ENCODE results near the gene EHF. TPM values are rescaled to one million over a fixed set of nuclear protein-coding genes. Genes with fewer than 3 reads are reported as not detected.

Gene EHF
- total and polyA plus RNA-seq, 2 donors (not counting 1 experiment from before 2014, with no cell fraction given) = 0.51 TPM; not detected in 1

DNA sequence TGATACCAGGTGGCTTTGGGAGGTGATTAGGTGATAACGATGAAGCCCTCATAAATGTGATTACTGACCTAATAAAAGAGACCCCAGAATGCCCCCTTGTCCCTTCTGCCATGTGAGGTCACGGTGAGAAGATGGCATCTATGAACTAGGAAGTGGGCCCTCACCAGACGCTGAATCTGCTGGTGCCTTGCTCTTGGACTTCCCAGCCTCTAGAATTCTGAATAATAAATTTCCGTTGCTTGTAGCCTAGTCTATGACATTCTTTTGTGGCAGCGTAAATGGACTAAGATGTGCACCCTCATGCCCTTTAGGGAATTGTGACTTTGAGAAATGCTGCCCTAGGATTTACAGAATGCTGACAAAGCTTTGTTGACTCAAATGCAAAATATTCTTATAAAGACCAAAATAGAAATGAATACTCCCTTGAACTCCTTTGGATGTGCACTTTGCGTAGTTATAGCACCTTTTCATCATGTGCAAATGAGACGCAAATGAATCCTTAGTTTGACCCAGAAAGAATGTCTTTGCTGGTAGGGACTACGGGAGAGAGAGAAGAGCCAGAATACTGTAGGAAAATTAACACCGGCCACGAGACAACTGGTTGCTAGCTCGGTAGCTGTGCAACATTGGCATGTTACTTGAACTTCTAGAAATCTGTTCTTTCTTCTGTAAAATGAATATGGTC is 24.8 kb upstream of the EHF start:
- Histone ChIP-seq H3K27me3 (ENCODE audit: control insufficient read depth, insufficient read depth, low read length) (no peaks in the 10 kb centered on the region), H3K79me2 (ENCODE audit: control insufficient read depth, insufficient read depth, low read length) (no peaks in the 10 kb centered on the region), H2AFZ (ENCODE audit: low read length) (no peak overlapping the region), H3K4me2 (ENCODE audit: extremely low read depth, insufficient read depth, low read length) (no peak overlapping the region), H3K9ac (ENCODE audit: insufficient read depth, low read length) (no peak overlapping the region), H3K27ac (ENCODE audit: insufficient read depth, low read length) (no peak overlapping the region), H3K4me3 (replicated peaks in 1 of 4; ENCODE audit: control extremely low read depth in 1 of 4, insufficient read depth in 1 of 4, low read depth in 3 of 4, low read length in 4 of 4) (no peak overlapping the region), H3K9me3 (ENCODE audit: control insufficient read depth, insufficient read depth, low read depth, low read length) (no peaks in the 10 kb centered on the region), H3K4me1 (ENCODE audit: control insufficient read depth, extremely low read depth, insufficient read depth, low read length) (peaks cover 19% of the 10 kb centered on the region), H4K20me1 (ENCODE audit: control insufficient read depth, extremely low read depth, insufficient read depth, low read length) (no peaks in the 10 kb centered on the region), H3K36me3 (ENCODE audit: control insufficient read depth, insufficient read depth, low read length) (no peaks in the 10 kb centered on the region)
- TF ChIP-seq, protein P1, sequence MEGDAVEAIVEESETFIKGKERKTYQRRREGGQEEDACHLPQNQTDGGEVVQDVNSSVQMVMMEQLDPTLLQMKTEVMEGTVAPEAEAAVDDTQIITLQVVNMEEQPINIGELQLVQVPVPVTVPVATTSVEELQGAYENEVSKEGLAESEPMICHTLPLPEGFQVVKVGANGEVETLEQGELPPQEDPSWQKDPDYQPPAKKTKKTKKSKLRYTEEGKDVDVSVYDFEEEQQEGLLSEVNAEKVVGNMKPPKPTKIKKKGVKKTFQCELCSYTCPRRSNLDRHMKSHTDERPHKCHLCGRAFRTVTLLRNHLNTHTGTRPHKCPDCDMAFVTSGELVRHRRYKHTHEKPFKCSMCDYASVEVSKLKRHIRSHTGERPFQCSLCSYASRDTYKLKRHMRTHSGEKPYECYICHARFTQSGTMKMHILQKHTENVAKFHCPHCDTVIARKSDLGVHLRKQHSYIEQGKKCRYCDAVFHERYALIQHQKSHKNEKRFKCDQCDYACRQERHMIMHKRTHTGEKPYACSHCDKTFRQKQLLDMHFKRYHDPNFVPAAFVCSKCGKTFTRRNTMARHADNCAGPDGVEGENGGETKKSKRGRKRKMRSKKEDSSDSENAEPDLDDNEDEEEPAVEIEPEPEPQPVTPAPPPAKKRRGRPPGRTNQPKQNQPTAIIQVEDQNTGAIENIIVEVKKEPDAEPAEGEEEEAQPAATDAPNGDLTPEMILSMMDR (conservative IDR thresholded peaks at IDR 0.05 in 1 of 2, IDR thresholded peaks at IDR 0.05 in 1 of 2; ENCODE audit: low read depth in 1 of 2, low read length in 2 of 2) = no peak
- no peak for TF ChIP-seq EZH2 (IDR thresholded peaks at IDR 0.05; ENCODE audit: low read length, missing control alignments)
- DNase-seq (ENCODE audit: low read depth in 2 of 2) = no peak

DNA sequence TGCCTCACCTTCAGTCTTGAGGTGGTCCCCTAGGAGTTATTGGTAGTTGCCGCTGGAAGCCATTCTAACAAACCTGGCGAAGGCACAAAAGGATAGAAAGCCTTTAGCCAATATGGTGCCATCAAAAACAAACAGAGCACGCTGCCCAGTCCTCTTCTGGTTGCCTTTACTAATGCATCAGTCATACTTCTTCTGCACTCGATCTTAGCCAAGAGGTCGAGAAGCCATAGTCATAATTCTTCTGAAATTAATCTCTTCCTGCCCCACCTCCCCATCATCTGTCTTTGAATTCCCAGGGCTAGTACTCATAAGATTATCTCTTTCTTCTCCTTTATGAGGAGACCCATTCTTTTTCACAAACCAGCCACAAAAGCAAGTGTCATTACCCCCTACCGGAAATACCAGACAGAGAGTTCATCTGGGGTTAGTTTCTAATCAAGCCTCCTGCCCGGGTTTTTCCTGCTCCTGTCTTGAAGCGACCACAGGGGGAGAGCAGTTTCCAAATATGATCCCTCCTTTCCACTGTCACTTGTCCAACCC is 21.4 kb upstream of the EHF start:
- Histone ChIP-seq H3K4me3 (replicated peaks in 1 of 4; ENCODE audit: control extremely low read depth in 1 of 4, insufficient read depth in 1 of 4, low read depth in 3 of 4, low read length in 4 of 4) (no peak overlapping the region), H2AFZ (ENCODE audit: low read length) (no peak overlapping the region), H3K9ac (ENCODE audit: insufficient read depth, low read length) (no peak overlapping the region), H3K36me3 (ENCODE audit: control insufficient read depth, insufficient read depth, low read length) (no peaks in the 10 kb centered on the region), H3K27ac (ENCODE audit: insufficient read depth, low read length) (peak overlapping the region; percentile 28), H3K79me2 (ENCODE audit: control insufficient read depth, insufficient read depth, low read length) (no peaks in the 10 kb centered on the region), H3K4me2 (ENCODE audit: extremely low read depth, insufficient read depth, low read length) (peak overlapping the region; percentile 20), H3K27me3 (ENCODE audit: control insufficient read depth, insufficient read depth, low read length) (no peaks in the 10 kb centered on the region), H3K9me3 (ENCODE audit: control insufficient read depth, insufficient read depth, low read depth, low read length) (no peaks in the 10 kb centered on the region), H4K20me1 (ENCODE audit: control insufficient read depth, extremely low read depth, insufficient read depth, low read length) (no peaks in the 10 kb centered on the region), H3K4me1 (ENCODE audit: control insufficient read depth, extremely low read depth, insufficient read depth, low read length) (peaks cover 19% of the 10 kb centered on the region)
- TF ChIP-seq EZH2 (IDR thresholded peaks at IDR 0.05; ENCODE audit: low read length, missing control alignments) = no peak
- TF ChIP-seq, protein P1 (conservative IDR thresholded peaks at IDR 0.05 in 1 of 2, IDR thresholded peaks at IDR 0.05 in 1 of 2; ENCODE audit: low read depth in 1 of 2, low read length in 2 of 2) = no peak
- DNase-seq (ENCODE audit: low read depth in 2 of 2) = peak; percentile 54 to 92

DNA sequence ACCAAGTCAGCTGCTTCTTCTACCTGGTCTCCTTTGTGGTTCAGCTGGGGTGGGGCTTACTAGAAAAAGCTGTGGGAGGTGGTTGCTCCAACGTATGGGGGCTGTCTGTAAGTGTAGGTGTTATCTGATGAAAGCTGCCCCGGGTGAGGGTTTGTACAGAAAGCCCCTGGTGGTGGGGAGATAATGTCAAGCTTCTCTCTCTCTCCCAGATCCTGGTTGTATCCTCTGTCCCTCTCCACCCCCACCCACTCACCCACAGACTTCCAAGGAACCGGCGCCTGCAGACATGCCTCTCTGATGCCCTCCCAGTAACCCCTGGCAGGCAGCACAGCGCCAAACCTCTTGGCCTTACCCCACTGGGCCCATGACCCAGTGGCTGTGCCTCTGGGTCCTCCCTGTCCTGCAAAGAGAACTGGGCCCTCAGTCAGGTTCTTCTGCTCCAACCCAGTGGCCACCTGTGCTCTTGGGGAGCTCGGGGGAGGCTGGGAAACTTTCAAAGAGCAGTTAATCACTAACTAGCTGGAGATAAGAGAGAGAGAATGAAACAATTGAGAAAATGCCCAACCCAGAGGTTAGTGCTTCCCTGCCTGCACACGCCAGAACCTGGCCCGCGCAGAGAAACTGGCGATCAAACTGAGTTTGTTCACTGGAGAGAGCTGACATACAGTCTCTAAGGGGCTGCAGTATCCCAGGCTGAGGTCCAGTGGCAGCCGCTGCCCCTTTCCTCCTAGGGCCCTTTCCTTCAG is 20.4 kb upstream of the EHF start:
- H4K20me1 ChIP-seq (ENCODE audit: control insufficient read depth, extremely low read depth, insufficient read depth, low read length) = no peaks in the 10 kb centered on the region
- DNase-seq (ENCODE audit: low read depth in 2 of 2) = peak in 1 of 2 donors; percentile 64
- TF ChIP-seq, protein P1 (conservative IDR thresholded peaks at IDR 0.05 in 1 of 2, IDR thresholded peaks at IDR 0.05 in 1 of 2; ENCODE audit: low read depth in 1 of 2, low read length in 2 of 2) = no peak
- TF ChIP-seq EZH2 (IDR thresholded peaks at IDR 0.05; ENCODE audit: low read length, missing control alignments) = no peak
- no peaks in the 10 kb centered on the region for H3K27me3 ChIP-seq (ENCODE audit: control insufficient read depth, insufficient read depth, low read length)
- no peak overlapping the region for H3K9ac ChIP-seq (ENCODE audit: insufficient read depth, low read length)
- H3K4me3 ChIP-seq (replicated peaks in 1 of 4; ENCODE audit: control extremely low read depth in 1 of 4, insufficient read depth in 1 of 4, low read depth in 3 of 4, low read length in 4 of 4) = no peak overlapping the region
- H3K4me2 ChIP-seq (ENCODE audit: extremely low read depth, insufficient read depth, low read length) = no peak overlapping the region
- peak overlapping the region; percentile 57 for H3K27ac ChIP-seq (ENCODE audit: insufficient read depth, low read length)
- no peaks in the 10 kb centered on the region for H3K79me2 ChIP-seq (ENCODE audit: control insufficient read depth, insufficient read depth, low read length)
- H2AFZ ChIP-seq (ENCODE audit: low read length) = no peak overlapping the region
- no peaks in the 10 kb centered on the region for H3K9me3 ChIP-seq (ENCODE audit: control insufficient read depth, insufficient read depth, low read depth, low read length)
- no peaks in the 10 kb centered on the region for H3K36me3 ChIP-seq (ENCODE audit: control insufficient read depth, insufficient read depth, low read length)
- peaks cover 19% of the 10 kb centered on the region for H3K4me1 ChIP-seq (ENCODE audit: control insufficient read depth, extremely low read depth, insufficient read depth, low read length)

Measured in fibroblast of lung (primary cell).